ENCODE data around the gene DRC7. TPM values are rescaled to one million over a fixed set of nuclear protein-coding genes. Genes with fewer than 3 reads are reported as not detected.

DRC7 gene
- total RNA-seq, 4 donors from 2014 or later: not detected

GRCh38 chr16:57761301-57761700 is 66.7 kb downstream of the DRC7 start:
- TF ChIP-seq POLR2A (IDR thresholded peaks at IDR 0.05) (no peak), CTCF (IDR thresholded peaks at IDR 0.05) (no peak)
- Histone ChIP-seq H3K4me1 (no peaks in the 10 kb centered on the region), H3K4me3 (no peak overlapping the region), H3K9me3 (no peaks in the 10 kb centered on the region), H3K27ac (no peak overlapping the region), H3K36me3 (peaks cover 0 to 45% (median 0%) of the 10 kb centered on the region in 3 donors), H3K27me3 (no peaks in the 10 kb centered on the region)
- no peak for DNase-seq

- no peak for TF ChIP-seq POLR2A (IDR thresholded peaks at IDR 0.05)
- H3K27ac ChIP-seq: no peak overlapping the region
- peaks cover 0 to 46% (median 0%) of the 10 kb centered on the region in 3 donors for H3K36me3 ChIP-seq
- no peaks in the 10 kb centered on the region for H3K9me3 ChIP-seq
- H3K27me3 ChIP-seq: no peaks in the 10 kb centered on the region
- H3K4me3 ChIP-seq: no peak overlapping the region
- no peak for DNase-seq
- H3K4me1 ChIP-seq: no peaks in the 10 kb centered on the region
These were observed 67.4 kb downstream of the DRC7 start for GRCh38 chr16:57761957-57762356.

- Histone ChIP-seq H3K27ac (no peak overlapping the region), H3K4me3 (no peak overlapping the region), H3K4me1 (no peaks in the 10 kb centered on the region), H3K36me3 (peaks cover 0 to 50% (median 0%) of the 10 kb centered on the region in 3 donors), H3K9me3 (no peaks in the 10 kb centered on the region), H3K27me3 (no peaks in the 10 kb centered on the region)
- DNase-seq: no peak
- no peak for TF ChIP-seq CTCF (IDR thresholded peaks at IDR 0.05)
- no peak for TF ChIP-seq POLR2A (IDR thresholded peaks at IDR 0.05)
These were observed 67.9 kb downstream of the DRC7 start for GRCh38 chr16:57762365-57763040.

- H3K9me3 ChIP-seq: no peaks in the 10 kb centered on the region
- TF ChIP-seq POLR2A (IDR thresholded peaks at IDR 0.05) (no peak), CTCF (IDR thresholded peaks at IDR 0.05) (no peak)
- no peak overlapping the region for H3K4me3 ChIP-seq
- H3K4me1 ChIP-seq: no peaks in the 10 kb centered on the region
- H3K27ac ChIP-seq: no peak overlapping the region
- H3K36me3 ChIP-seq: peaks cover 0 to 58% (median 0%) of the 10 kb centered on the region in 3 donors
- H3K27me3 ChIP-seq: no peaks in the 10 kb centered on the region
- DNase-seq: no peak
These were observed 68.8 kb downstream of the DRC7 start for GRCh38 chr16:57763285-57764005.

GRCh38 chr16:57764006-57764340 is 69.4 kb downstream of the DRC7 start:
- H3K4me3 ChIP-seq: no peak overlapping the region
- no peaks in the 10 kb centered on the region for H3K4me1 ChIP-seq
- H3K36me3 ChIP-seq: peaks cover 0 to 56% (median 0%) of the 10 kb centered on the region in 3 donors
- H3K27ac ChIP-seq: no peak overlapping the region
- DNase-seq: no peak
- H3K9me3 ChIP-seq: no peaks in the 10 kb centered on the region
- TF ChIP-seq POLR2A (IDR thresholded peaks at IDR 0.05) (no peak), CTCF (IDR thresholded peaks at IDR 0.05) (no peak)
- H3K27me3 ChIP-seq: no peaks in the 10 kb centered on the region

Measured in Peyer's patch (tissue), 4 donors.